D721Med (cell line): ENCODE measurements around the gene TRIM9.

Experiments used
- DNase-seq: peaks from one replicate; pipeline ENCODE4 v3.0.0; 2011; ENCODE audit warnings: low spot score; ENCODE audit not compliant: insufficient read length
- FAIRE-seq: peaks from 2 replicates; lab custom pipeline; 2011; peaks lifted over from hg19 to GRCh38; lab: Jason Lieb, UNC
- CTCF ChIP-seq: IDR thresholded peaks from 2 replicates; pipeline ENCODE4 v1.5.1; 2012; ENCODE audit warnings: mild to moderate bottlenecking, control low read depth; ENCODE audit not compliant: insufficient read depth; ENCODE audit errors: missing control alignments

TRIM9 gene

DNA sequence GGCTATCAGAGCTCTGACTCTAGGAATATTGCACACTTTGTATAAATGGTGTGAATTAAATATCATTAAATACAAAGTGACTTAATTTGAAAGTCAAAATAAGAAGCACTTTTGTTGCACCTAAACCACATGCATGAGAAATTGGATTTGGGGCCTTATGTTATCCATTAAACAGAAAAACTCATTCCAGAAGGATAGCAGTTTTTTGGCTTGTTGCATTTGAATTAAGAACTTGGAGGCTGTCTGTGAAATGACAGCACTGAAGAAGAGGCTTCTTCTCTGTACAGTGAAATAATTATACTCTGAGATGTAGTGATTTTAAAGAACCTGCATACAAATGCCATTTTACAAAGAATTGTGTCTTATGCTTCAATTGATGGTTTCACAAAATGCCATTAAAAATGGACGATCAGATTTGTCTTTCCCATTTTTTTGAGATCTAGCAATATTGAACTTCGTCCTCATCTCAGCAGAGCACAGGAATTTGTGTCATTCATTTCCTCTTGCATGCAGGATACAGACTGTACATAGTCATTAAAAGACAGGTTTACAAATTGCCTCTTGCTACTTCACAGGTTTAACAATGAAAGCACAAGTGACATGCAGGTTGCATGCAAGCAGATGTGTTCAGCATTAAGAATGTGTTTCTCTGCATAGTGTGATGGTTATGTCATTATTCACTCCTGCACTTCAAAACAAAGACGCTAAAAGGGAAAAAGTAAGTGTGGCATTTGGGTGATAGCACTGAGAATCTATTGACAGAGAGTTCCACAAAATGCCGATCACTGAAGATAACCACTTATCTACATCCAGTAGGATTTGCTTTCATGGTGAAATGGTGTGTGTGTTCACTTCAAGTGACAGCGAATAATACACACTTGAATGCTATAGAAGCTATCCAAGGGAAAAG lies 114.7 kb downstream of the TRIM9 start:
- FAIRE-seq: no peak
- DNase-seq: no peak
- TF ChIP-seq CTCF: no peak

GRCh38 chr14:50978888-50979287 lies 116.0 kb downstream of the TRIM9 start:
- FAIRE-seq (no peak), DNase-seq (no peak)
- TF ChIP-seq CTCF: no peak

GRCh38 chr14:50978529-50978871 lies 116.4 kb downstream of the TRIM9 start:
- DNase-seq (no peak), FAIRE-seq (no peak)
- no peak for TF ChIP-seq CTCF

DNA sequence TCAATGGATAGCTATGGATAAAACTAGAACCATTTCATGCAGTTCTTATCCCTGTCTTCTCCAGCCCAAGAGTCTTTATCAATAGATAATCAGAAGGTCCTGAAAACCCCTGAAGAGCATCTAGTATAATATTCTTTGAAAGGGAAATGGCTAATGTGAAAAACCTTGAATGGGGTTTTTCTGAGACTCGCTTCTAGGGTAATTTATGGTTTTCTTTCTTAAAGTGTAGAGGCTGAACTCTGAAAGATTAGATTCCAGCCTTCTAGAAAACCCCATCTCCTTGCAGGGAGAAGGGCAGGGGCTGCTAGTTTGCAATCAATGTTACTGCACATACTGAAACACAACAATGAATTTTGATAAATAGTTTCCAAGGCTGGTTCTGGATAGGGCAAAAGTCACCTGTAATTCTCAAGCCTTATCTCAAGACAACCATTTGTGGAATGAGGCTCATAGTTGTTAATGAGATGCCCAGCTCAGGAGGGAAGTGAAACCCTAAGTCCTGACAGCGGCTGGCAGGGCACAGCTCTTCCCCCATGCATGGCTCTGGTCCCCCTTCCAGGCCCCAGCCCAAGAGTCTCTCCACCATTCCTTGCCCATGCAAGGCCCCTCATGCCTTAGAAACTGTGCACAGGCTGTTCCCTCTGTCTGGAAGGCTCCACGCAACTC lies 116.9 kb downstream of the TRIM9 start:
- DNase-seq (no peak), FAIRE-seq (no peak)
- no peak for TF ChIP-seq CTCF

DNA sequence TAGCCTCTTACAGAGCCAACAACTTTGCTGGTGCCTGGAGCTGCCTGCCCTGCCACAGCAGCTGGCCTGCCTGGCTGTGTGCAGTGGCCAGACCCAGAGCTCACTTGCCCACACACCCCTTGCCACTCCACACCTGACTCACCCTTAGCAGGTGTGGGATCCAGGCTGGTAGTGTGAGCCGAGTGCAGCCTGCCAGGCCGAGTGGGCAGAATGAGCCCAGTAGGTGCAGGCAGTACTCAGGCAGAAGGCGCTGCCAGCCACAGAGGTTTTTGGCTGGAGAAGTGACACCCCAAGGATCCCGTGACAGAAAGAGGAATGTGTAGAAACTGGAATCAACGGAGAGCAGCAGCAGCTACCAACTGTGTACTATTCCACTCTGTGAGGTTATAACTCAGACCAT lies 120.8 kb downstream of the TRIM9 start:
- no peak for DNase-seq
- TF ChIP-seq CTCF: no peak
- FAIRE-seq: no peak

- FAIRE-seq: no peak
- TF ChIP-seq CTCF: no peak
Measured at GRCh38 chr14:50972734-50973133, 122.2 kb downstream of the TRIM9 start.

More at GRCh38 chr14:50972734-50973133, 122.2 kb downstream of the TRIM9 start:
- no peak for DNase-seq
